GM03348 (cell line): ENCODE measurements around the gene LIPT2.

ENCODE experiments used
- DNase-seq: peaks from one replicate; pipeline ENCODE4 v3.0.0; 2012; ENCODE audit warnings: low spot score

LIPT2 gene

GRCh38 chr11:74504100-74504691 is 10.7 kb upstream of the LIPT2 start:
- DNase-seq = no peak

DNA sequence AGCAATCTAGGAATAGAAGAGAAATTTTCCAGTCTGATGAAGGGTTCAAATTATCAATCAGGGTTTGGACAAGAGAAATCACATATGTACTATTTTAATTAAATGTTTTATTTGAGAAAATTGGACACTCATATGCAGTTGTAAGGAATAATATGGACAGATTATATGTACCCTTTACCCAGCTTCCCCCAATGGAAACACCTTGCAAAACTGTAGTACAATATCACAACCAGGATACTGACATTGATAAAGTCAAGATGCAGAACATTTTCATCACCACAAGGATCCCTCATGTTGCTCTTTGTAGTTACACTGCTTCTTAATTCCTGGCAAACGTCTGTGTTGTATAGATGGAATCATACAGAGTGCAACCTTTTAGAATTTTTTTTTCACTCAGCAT is 1.4 kb upstream of the LIPT2 start:
- no peak for DNase-seq

DNA sequence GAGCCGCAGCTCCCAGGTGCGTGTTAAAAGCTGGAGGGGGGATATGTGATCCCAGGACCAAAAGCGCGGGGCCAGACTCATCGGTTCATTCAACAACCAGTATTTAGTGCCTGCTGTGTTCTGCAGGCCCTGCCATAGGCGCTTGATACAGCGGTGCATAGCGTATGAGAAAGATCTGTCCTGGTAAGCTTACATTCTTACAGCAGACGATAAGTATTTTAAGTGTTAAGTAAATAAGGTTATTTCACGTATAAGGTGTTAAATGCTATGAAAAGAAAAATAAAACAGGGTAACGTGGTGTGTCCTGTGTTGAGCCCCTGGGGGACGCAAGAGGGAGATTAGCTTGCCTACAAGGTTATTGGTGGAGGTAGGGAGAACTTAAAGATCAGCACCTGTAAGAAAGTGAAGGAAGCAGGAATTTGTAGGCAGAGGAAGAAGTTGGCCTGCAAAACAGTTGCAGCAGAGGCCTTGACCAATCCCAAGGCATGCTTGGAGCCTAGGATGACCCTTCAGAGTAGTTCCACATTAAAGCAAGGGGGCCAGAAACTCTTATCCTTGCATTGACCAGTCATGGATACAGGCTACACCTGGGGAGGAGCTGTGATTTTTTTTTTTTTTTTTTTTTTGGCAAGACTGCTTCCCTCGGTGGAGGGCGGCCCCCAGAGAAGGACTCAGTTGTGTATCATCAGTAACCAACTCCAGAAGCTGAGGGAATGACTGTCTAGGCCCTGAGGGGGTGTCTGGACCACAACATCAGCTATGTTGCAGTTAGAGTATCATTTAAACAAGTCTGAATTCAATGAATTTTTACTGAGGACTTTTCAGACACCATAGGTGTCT is 487 bp upstream of the LIPT2 start:
- DNase-seq = peak; percentile 70

GRCh38 chr11:74492084-74492483 is 1.4 kb downstream of the LIPT2 start:
- no peak for DNase-seq

- no peak for DNase-seq
Observed at GRCh38 chr11:74490941-74491340, 2.6 kb downstream of the LIPT2 start.

- DNase-seq = no peak
Observed at GRCh38 chr11:74487875-74488274, 5.6 kb downstream of the LIPT2 start.

GRCh38 chr11:74485868-74486267 is 7.7 kb downstream of the LIPT2 start:
- no peak for DNase-seq

DNA sequence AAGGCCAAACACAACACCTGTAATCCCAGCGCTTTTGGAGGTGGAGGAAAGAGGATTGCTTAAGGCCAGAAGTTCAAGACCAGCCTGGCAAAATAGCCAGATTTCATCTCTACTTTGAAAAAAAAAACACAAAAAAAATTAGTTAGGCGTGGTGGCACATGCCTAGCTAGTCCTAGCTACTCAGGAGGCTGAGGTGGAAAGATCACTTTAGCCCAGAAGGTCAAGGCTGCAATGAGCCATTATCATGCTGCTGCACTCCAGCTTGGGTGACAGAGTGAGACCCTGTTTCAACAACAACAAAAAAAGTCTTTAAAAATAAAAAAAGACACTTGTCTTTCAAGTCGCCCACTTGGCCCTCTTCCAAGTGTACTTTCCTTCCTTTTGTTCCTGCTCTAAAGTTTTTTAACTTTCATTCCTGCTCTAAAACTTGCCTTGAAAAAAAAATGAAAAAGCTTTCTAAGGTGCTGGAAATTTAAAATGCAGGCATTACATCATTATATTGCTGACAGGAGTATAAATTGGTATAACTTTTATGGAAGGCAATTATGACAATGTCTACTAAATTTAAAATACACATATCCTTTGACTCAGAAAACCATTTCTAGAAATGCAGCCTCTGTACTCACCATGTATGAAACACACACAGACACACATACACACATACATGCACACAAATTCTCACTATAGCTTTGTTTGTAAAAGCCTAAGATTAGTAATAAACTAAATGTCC is 12.7 kb downstream of the LIPT2 start:
- DNase-seq = no peak

DNA sequence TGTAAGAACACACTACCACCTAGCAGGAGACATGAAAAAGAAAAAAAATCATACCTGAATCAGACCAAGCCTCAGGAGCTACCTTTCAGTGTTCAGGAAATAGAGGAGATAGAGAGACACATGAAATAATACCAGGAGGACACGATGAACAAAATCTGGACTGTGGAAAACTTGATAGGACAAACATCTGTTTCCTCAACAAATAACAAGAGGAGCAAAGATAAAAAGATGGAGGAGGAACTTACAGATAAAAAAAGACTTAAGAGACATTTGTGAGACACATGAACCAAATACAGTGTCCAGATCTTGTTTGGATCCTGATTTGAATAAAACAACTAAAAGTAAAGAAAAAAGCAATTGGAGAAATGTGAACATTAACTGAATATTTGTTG is 13.8 kb downstream of the LIPT2 start:
- DNase-seq = no peak

GRCh38 chr11:74478877-74479731 is 14.4 kb downstream of the LIPT2 start:
- no peak for DNase-seq

GRCh38 chr11:74476536-74476935 is 17.0 kb downstream of the LIPT2 start:
- DNase-seq = no peak

- DNase-seq = no peak
Observed at GRCh38 chr11:74474316-74474715, 19.2 kb downstream of the LIPT2 start.

- no peak for DNase-seq
Observed at GRCh38 chr11:74473382-74474173, 19.9 kb downstream of the LIPT2 start.

GRCh38 chr11:74471668-74472429 is 21.7 kb downstream of the LIPT2 start:
- no peak for DNase-seq

GRCh38 chr11:74471037-74471436 is 22.5 kb downstream of the LIPT2 start:
- no peak for DNase-seq

DNA sequence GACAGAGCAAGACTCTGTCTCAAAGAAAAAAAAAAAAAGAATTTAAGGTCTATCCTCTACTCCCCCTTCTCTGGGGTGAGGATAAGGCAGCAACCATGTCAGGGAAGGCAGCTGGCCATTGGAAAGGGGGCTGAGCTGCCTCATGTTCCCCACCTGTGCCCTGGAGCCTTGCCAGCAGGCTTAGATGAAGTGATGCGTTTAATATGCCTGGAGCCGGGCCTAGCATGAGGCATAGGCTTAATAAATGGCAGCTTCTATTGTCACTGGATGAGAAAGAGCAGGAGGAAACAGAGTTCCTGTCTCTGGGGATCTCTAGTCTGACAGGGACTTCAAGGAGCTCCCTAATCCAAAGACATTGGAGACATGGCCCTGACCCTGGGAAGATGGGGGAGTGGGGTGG is 23.0 kb downstream of the LIPT2 start:
- DNase-seq = no peak

- DNase-seq = no peak
Observed at GRCh38 chr11:74468936-74469335, 24.6 kb downstream of the LIPT2 start.

DNA sequence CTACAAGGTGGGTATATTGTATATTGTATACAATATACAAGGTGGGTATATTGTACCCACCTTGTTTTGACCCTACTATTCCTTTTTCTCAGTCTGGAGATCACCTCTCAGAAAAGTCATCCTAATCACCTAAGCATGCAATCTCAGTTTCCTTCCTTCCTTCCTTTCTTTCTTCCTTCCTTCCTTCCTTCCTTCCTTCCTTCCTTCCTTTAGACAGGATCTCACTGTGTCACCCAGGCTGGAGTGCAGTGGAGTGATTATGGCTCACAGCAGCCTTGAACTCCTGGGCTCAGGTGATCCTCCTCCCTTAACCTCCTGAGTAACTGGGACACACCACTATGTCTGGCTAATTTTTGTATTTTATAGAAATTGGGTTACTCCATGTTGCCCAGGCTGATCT is 25.0 kb downstream of the LIPT2 start:
- DNase-seq = no peak

DNA sequence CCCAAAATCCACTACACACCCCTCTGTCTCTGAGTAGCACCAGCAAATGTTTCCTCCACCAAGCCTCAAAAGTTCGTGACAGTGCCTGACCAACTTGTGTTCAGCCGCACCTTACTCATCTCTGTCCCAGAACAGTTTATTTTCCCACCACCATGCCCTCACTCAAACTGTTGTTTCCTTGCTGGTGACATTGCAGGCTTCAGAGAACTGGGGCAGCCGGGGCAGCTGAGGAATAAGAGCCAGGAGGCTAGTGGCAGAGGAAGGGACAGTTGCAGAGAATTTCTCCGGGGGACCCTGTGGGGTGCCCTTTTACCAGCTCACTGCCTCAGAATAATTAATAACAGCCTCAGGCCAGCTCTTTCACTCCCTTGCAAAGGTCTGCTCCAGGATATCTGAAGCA is 25.5 kb downstream of the LIPT2 start:
- no peak for DNase-seq
